ENCODE measurements around the gene NKAIN2.
"Not testable (repeated sequence)": the region's sequence is repeated elsewhere in the genome, so short reads cannot be mapped to it uniquely, and the experiment has no call there.

NKAIN2 gene

DNA sequence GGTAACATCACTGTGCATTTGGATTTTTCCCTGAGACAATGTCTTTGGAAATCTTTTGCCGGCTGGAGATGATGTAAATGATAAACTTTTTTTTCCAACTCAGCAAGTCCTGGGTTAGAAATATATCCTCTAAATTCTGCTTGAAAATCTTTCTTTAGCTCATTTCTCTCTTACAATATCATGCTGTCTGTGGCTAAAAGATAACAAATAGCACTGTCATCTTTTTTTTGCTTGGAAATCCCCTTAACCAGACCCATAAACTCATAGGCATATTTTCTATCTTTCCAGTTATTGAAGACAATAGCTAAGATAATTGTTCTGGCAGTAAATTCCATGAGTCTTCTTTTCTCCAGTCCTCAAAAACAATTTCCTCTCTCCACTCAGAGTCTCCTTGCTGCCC lies 481.5 kb downstream of the NKAIN2 start:
- TF ChIP-seq, protein P1, sequence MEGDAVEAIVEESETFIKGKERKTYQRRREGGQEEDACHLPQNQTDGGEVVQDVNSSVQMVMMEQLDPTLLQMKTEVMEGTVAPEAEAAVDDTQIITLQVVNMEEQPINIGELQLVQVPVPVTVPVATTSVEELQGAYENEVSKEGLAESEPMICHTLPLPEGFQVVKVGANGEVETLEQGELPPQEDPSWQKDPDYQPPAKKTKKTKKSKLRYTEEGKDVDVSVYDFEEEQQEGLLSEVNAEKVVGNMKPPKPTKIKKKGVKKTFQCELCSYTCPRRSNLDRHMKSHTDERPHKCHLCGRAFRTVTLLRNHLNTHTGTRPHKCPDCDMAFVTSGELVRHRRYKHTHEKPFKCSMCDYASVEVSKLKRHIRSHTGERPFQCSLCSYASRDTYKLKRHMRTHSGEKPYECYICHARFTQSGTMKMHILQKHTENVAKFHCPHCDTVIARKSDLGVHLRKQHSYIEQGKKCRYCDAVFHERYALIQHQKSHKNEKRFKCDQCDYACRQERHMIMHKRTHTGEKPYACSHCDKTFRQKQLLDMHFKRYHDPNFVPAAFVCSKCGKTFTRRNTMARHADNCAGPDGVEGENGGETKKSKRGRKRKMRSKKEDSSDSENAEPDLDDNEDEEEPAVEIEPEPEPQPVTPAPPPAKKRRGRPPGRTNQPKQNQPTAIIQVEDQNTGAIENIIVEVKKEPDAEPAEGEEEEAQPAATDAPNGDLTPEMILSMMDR (IDR thresholded peaks at IDR 0.05; ENCODE audit: insufficient read depth, low read length, poor library complexity, severe bottlenecking): no peak
- TF ChIP-seq EZH2phosphoT487 (conservative IDR thresholded peaks at IDR 0.05; ENCODE audit: low read length): no peak
- Histone ChIP-seq H2AFZ (ENCODE audit: low read depth, low read length, severe bottlenecking) (no peak overlapping the region), H3K9me2 (replicated peaks; ENCODE audit: insufficient read depth, low read length) (no peaks in the 10 kb centered on the region), H3K36me3 (ENCODE audit: low read length) (no peaks in the 10 kb centered on the region), H3K9ac (ENCODE audit: low read length) (no peak overlapping the region), H3K9me3 (ENCODE audit: insufficient read depth, low read length) (no peaks in the 10 kb centered on the region), H3K79me2 (ENCODE audit: insufficient read depth, low read length) (no peaks in the 10 kb centered on the region), H4K20me1 (ENCODE audit: low read depth, low read length) (no peaks in the 10 kb centered on the region), H3F3A (ENCODE audit: insufficient read depth) (no peaks in the 10 kb centered on the region), H3K27me3 (ENCODE audit: low read length) (no peaks in the 10 kb centered on the region), H3K27ac (ENCODE audit: low read depth, low read length) (no peak overlapping the region), H3K4me3 (ENCODE audit: insufficient read depth, low read length, poor library complexity, severe bottlenecking) (no peak overlapping the region), H3K4me2 (ENCODE audit: low read depth, low read length, poor library complexity, severe bottlenecking) (no peak overlapping the region)

GRCh38 chr6:124294574-124295200 lies 491.0 kb downstream of the NKAIN2 start:
- Histone ChIP-seq H3K9me2 (replicated peaks; ENCODE audit: insufficient read depth, low read length) (no peaks in the 10 kb centered on the region), H2AFZ (ENCODE audit: low read depth, low read length, severe bottlenecking) (no peak overlapping the region), H3K79me2 (ENCODE audit: insufficient read depth, low read length) (no peaks in the 10 kb centered on the region), H3K36me3 (ENCODE audit: low read length) (no peaks in the 10 kb centered on the region), H3K9me3 (ENCODE audit: insufficient read depth, low read length) (no peaks in the 10 kb centered on the region), H4K20me1 (ENCODE audit: low read depth, low read length) (no peaks in the 10 kb centered on the region), H3K27me3 (ENCODE audit: low read length) (no peaks in the 10 kb centered on the region), H3K4me2 (ENCODE audit: low read depth, low read length, poor library complexity, severe bottlenecking) (no peak overlapping the region), H3F3A (ENCODE audit: insufficient read depth) (no peaks in the 10 kb centered on the region), H3K4me3 (ENCODE audit: insufficient read depth, low read length, poor library complexity, severe bottlenecking) (no peak overlapping the region), H3K9ac (ENCODE audit: low read length) (no peak overlapping the region), H3K27ac (ENCODE audit: low read depth, low read length) (no peak overlapping the region)
- TF ChIP-seq, protein P1 (IDR thresholded peaks at IDR 0.05; ENCODE audit: insufficient read depth, low read length, poor library complexity, severe bottlenecking): no peak
- TF ChIP-seq EZH2phosphoT487 (conservative IDR thresholded peaks at IDR 0.05; ENCODE audit: low read length): no peak

DNA sequence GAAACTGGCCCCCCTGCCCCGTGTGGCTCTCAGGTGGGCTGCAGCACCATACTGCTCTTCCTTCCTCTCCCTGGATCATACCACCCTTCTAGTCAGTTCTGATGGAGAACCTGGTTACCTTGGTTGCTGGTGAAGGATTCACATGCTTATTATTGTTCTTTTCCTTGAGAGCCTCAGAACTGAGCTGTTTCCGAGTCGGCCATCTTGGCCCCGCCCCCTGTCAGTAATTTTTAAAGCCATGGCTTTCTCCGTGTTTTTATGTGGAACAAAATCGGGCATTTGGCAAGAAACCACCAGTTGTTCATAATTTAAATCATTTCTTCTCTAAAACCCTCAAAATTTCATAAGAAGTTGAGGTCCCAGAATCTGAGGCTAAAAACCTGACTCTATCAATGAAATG lies 493.8 kb downstream of the NKAIN2 start:
- Histone ChIP-seq H4K20me1 (ENCODE audit: low read depth, low read length) (no peaks in the 10 kb centered on the region), H3K4me2 (ENCODE audit: low read depth, low read length, poor library complexity, severe bottlenecking) (no peak overlapping the region), H3F3A (ENCODE audit: insufficient read depth) (no peaks in the 10 kb centered on the region), H3K9me3 (ENCODE audit: insufficient read depth, low read length) (no peaks in the 10 kb centered on the region), H3K27ac (ENCODE audit: low read depth, low read length) (no peak overlapping the region), H3K9me2 (replicated peaks; ENCODE audit: insufficient read depth, low read length) (no peaks in the 10 kb centered on the region), H3K27me3 (ENCODE audit: low read length) (no peaks in the 10 kb centered on the region), H3K4me3 (ENCODE audit: insufficient read depth, low read length, poor library complexity, severe bottlenecking) (no peak overlapping the region), H3K36me3 (ENCODE audit: low read length) (no peaks in the 10 kb centered on the region), H3K79me2 (ENCODE audit: insufficient read depth, low read length) (no peaks in the 10 kb centered on the region), H2AFZ (ENCODE audit: low read depth, low read length, severe bottlenecking) (no peak overlapping the region), H3K9ac (ENCODE audit: low read length) (no peak overlapping the region)
- TF ChIP-seq EZH2phosphoT487 (conservative IDR thresholded peaks at IDR 0.05; ENCODE audit: low read length): no peak

DNA sequence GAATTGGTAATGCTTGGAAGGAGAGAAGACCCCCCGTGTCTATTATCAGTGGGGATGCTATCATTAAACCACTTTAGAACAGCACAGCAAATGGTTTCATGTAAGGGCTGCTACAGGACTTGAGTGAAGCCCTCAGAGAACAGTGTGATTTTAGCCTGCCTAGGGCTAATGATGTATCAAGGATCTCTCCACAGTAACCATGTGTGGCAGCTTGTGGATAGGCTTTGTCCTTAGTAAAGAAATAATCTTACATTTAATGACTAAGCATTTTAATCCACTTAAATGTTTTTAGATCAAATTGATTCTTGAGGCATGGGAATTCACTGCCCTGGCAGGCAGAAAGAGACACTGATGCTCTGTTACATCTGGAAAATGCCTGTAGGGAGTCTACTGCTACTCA lies 495.1 kb downstream of the NKAIN2 start:
- H3K9me2 ChIP-seq (replicated peaks; ENCODE audit: insufficient read depth, low read length): no peaks in the 10 kb centered on the region
- no peaks in the 10 kb centered on the region for H3K79me2 ChIP-seq (ENCODE audit: insufficient read depth, low read length)
- H3K27ac ChIP-seq (ENCODE audit: low read depth, low read length): no peak overlapping the region
- no peak overlapping the region for H2AFZ ChIP-seq (ENCODE audit: low read depth, low read length, severe bottlenecking)
- no peaks in the 10 kb centered on the region for H3K9me3 ChIP-seq (ENCODE audit: insufficient read depth, low read length)
- H4K20me1 ChIP-seq (ENCODE audit: low read depth, low read length): no peaks in the 10 kb centered on the region
- no peaks in the 10 kb centered on the region for H3K27me3 ChIP-seq (ENCODE audit: low read length)
- H3K4me2 ChIP-seq (ENCODE audit: low read depth, low read length, poor library complexity, severe bottlenecking): no peak overlapping the region
- no peaks in the 10 kb centered on the region; the same call in 1 of the 2 replicates for H3K36me3 ChIP-seq (ENCODE audit: low read length)
- no peak overlapping the region for H3K9ac ChIP-seq (ENCODE audit: low read length)
- H3F3A ChIP-seq (ENCODE audit: insufficient read depth): no peaks in the 10 kb centered on the region
- H3K4me3 ChIP-seq (ENCODE audit: insufficient read depth, low read length, poor library complexity, severe bottlenecking): no peak overlapping the region
- no peak for TF ChIP-seq EZH2phosphoT487 (conservative IDR thresholded peaks at IDR 0.05; ENCODE audit: low read length)
- TF ChIP-seq, protein P1 (IDR thresholded peaks at IDR 0.05; ENCODE audit: insufficient read depth, low read length, poor library complexity, severe bottlenecking): no peak

GRCh38 chr6:124300907-124301306 lies 497.2 kb downstream of the NKAIN2 start:
- H3K36me3 ChIP-seq (ENCODE audit: low read length); H3K79me2 ChIP-seq (ENCODE audit: insufficient read depth, low read length); H3F3A ChIP-seq (ENCODE audit: insufficient read depth); H3K4me3 ChIP-seq (ENCODE audit: insufficient read depth, low read length, poor library complexity, severe bottlenecking); H3K27me3 ChIP-seq (ENCODE audit: low read length); H3K9ac ChIP-seq (ENCODE audit: low read length); H3K27ac ChIP-seq (ENCODE audit: low read depth, low read length); H3K9me2 ChIP-seq (replicated peaks; ENCODE audit: insufficient read depth, low read length); H4K20me1 ChIP-seq (ENCODE audit: low read depth, low read length); H3K4me2 ChIP-seq (ENCODE audit: low read depth, low read length, poor library complexity, severe bottlenecking); H2AFZ ChIP-seq (ENCODE audit: low read depth, low read length, severe bottlenecking); H3K9me3 ChIP-seq (ENCODE audit: insufficient read depth, low read length): not testable (repeated sequence)
